ENCODE data around the gene UTP11.

Gene UTP11

DNA sequence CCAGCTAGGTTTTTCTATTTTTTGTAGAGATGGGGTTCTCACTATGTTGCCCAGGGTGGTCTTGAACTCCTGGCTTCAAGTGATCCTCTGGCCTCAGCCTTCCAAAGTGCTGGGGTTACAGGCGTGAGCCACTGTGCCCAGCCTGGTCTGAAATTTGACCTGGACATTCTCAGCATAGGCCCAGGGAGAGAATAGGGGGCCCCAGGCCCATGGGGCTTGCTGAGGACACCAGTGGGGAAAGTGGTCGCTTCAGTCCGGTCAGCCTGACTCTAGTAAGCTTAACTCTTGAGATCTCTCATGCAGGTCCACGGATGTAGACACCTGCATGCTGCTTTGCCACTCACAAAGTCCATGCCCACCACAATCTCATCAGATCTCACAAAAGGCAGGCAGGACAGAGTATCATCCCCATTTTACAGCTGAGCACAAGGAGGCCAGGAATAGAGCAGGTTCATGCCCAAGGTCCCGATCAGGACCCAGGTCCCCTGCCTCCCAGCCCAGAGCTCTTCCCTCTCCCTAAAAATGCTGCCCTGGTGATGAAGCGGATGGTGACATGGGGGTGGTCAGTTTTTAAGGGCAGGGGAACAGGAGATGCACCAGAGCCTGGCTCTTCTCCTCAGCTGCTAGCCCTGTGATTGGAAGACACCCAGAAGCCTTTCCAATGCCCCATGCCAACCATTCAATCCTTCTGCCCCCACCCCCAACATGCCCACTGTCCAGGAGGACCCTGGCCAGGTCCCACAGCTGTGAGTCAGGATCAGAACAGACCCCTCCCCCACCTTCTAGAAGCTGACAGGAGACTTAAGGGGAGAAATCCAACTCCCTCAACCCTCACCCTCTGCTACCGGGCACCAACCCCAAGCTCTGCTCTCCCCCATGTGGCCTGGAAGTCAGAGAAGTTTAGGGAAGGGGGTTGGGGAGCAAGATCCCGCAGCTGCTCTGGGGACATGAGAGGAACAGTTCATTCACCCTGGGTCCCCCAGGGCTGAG, 9.0 kb upstream of the UTP11 start:
- no peak for DNase-seq

- DNase-seq = no peak
Observed at GRCh38 chr1:38004284-38005108, 8.0 kb upstream of the UTP11 start.

GRCh38 chr1:38005195-38006007, 7.1 kb upstream of the UTP11 start, which contains the start of gene FHL3:
Gene FHL3, minus strand, starts transcription at chr1:38005514. Its CDS starts 6,102 bp downstream, at chr1:37999412.
- DNase-seq = peak; percentile 68

DNA sequence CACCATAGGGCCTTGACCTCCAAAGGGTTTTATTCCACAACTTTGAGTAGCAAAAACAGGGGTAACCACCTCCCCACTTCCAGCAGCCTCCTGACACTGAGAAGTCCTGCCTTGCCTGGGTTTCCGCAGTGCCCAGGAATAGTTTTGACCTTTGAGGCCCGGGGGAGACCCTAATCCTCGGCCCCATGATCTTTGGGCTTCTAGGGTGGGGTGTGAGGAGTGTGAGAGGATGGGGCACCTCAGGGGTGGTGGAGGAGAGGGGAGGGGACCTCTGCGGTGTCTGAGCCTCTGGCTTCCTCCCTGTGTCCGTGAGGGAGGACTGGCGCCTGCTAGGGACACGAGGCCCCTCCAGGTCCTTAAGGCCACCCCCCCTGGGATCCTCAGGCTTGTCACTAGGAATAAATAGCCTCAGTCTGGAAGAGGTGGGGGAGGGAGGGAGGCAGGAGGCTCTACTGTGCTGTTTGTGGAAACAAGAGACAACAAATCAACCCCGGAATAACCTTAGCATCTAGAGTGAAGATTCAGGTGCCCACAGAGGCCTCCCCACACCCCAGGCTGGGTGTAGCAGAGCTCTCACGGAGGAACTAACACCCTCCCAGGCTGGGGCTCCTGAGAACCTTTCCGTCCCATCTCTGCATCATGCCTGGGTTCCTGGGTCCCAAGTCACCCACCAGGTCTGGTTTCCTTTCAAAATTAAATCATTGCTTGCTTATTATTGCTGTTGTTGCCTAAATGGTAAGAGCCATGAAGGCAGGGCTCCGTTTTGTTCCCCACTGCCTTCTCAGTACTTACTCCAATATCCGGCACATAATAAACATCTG, 6.3 kb upstream of the UTP11 start:
- DNase-seq = no peak

DNA sequence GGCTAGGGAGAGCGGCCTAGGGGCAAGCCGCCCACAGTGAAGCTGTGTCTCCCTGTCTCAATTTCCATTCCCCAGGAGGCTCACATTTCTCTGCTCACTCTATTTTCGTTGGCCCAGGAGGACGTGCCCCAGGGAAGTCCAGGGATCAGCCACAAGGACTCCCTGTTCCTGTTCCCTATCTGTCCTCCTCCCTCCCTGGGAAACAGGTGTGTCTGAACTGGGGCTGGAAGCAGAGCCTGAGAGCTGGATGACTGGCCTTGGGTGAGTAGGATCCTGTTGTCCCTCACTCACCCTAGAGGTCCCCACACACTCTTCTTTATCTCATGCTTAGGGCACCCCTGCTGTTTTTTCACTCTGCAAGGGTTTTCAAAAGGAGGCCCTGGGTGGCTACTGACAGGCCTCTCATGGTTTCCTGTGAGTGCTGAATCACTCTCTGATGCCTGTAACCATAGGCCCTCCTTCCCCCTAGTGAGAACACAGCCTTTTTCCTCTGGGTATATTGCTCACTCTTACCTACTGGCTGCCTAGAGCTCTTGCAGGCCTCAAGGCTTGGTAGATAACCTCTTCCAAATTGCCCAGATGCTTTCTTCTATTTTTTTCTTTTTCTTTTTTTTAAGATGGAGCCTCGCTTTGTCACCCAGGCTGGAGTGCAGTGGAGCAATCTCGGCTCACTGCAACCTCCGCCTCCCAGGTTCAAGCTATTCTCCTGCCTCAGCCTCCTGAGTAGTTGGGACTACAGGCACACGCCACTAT, 3.3 kb upstream of the UTP11 start:
- DNase-seq = peak; percentile 69

- no peak for DNase-seq
Observed at GRCh38 chr1:38009841-38010180, 2.7 kb upstream of the UTP11 start.

DNA sequence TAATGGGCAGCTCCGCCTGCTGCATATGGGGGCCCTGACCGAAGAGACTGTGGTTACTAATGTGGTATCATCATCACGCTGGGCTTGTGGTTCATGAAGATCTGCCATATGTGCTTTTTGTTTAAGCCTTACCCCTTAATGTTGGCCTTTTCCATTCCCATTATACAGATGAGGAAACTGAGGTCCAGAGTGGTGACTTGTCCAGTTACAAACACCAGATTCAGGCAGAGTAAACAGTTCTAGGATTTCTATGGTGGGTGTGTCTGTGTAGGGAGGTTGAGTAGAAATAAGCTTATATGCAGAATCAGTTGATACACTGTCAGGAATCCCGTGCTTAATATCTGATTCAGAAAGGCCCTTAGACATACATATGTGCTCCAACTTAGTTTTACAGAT, 691 bp downstream of the UTP11 start:
- DNase-seq = no peak

- no peak for DNase-seq
Observed at GRCh38 chr1:38014171-38014570, 1.6 kb downstream of the UTP11 start.

DNA sequence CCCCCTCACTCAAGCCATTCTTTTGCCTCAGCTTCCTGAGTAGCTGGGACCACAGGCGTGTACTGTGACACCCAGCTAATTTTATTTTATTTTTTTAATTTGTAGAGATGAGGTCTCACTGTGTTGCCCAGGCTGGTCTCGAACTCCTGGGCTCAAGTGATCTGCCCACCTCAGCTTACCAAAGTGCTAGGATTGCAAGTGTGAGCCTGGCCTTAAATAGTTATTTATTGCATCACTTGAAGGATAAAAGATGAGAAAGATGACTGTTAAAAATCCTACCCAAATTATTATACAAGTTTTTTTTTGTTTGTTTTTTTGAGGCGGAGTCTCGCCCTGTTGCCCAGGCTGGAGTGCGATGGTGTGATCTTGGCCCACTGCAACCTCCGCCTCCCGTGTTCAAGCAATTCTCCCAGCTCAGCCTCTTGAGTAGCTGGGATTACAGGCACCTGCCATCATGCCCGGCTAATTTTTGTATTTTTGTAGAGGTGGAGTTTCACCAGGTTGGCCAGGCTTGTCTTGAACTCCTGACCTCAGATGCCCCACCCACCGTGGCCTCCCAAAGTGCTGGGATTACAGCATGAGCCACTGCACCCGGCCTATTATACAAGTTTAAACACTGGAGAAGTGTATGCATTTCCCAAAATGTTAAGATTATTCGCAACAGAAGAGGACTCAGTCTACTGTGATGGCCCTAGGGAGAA, 2.3 kb downstream of the UTP11 start:
- DNase-seq = no peak

DNA sequence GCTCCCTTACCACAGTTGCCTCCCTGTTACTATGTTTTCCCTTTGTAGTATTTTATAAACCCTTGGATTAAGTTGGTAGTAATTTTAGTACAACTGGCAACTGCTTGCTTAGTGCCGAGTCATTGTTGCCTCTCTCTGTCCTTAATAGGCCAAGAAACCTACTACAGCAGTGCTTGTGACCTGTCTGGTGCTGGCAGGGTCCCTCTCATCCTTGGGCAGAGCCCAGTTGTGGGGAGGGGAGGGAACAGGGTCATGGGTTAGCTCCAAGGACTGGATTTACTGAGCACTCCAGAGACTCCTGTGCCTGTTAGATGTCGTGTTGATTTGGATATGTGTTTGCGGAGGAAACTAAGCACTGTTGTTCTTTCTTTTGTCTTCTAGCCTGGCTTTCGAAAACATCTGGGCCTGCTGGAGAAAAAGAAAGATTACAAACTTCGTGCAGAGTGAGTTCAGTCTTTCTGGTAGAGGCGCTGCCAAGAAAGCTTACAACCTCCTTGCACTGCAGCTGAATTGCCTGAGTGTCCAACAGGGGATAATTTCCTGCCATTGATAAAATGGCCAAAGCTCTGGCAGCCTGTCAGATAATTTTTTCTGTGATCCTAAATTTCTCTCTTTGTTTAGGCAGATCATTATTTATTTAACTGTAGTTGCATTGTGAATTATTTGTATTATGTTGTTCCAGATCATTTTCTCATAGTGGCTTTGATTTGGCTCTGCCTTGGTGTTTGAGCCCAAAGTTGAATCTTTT, 3.6 kb downstream of the UTP11 start:
- no peak for DNase-seq

- no peak for DNase-seq
Observed at GRCh38 chr1:38018864-38019343, 6.4 kb downstream of the UTP11 start.

GRCh38 chr1:38020396-38020795, 7.9 kb downstream of the UTP11 start:
- no peak for DNase-seq

DNA sequence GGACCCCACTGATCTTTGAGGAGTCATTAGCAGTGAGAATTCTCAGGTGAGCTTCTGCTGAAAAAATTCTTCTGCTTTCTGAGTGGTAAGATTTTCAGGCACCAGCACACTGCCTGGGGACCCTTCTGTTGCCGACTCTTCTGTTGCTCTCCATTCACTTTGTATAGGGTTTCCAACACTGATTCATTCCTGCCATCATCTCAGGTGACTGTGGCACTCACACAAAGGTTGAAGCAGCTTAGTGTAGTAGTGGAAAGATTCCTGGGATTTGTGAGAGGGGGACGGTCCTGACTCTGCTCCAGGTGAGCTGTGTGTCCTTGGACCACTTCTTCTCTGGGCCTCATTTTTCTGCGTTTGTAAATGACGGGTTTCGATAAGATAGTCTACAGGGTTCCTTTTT, 9.4 kb downstream of the UTP11 start:
- no peak for DNase-seq

DNA sequence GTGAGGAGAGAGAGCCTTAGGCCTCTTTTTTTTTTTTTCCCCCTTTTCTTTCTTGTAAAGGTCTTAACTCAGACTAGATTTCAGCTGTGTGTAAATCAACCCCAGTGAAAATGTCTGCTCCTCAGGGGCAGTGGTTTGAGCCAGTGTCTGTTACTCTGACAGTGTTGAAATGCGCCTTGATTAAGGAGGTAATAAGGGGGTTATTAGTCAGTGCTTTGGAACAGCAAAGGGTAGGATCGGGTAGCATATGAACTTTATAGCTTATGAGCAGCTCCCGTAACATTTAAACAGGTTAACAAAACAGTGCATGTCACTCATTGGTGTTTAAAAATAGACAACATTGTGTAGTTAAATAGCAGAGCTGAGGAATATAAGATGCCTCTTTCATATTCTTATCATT, 10.3 kb downstream of the UTP11 start:
- DNase-seq = no peak

DNA sequence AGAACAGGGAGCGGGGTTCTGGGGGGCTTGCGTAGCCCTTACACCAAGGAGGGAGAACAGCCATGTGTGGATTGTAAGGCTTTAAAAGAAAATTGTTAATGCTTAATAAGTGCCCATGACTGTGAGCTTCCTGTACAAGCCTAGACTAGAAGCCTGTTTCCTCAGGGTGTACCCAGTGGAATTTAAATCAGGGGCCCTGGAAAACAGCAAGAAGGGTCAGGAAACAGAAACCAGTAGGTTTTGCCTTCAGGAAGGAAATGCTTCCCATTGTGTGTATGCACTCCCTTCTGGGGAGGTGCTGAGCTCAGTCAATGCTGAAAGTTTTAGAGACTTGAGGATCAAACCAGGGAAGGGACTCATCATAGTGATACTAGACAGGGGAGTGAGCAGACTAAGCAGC, 12.7 kb downstream of the UTP11 start:
- no peak for DNase-seq

DNA sequence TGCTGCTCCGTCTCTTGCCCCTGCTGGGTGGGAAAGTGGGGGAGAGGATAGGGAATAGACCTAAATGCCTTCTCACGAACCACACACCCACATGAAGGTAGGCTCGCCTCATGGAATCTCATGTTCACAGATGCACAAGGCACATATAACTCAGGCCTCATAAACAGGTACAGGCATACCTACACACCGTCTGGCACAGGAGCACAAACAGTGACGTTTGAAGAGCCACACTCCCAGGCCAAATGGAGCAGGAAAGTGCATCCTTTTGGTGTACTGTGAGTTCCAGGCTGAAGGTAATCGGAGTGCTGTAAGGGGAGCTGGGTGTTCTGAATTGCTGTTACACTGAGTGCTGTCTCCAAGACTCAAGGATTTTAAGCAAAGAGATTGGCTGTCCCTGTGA, 13.1 kb downstream of the UTP11 start:
- no peak for DNase-seq

DNA sequence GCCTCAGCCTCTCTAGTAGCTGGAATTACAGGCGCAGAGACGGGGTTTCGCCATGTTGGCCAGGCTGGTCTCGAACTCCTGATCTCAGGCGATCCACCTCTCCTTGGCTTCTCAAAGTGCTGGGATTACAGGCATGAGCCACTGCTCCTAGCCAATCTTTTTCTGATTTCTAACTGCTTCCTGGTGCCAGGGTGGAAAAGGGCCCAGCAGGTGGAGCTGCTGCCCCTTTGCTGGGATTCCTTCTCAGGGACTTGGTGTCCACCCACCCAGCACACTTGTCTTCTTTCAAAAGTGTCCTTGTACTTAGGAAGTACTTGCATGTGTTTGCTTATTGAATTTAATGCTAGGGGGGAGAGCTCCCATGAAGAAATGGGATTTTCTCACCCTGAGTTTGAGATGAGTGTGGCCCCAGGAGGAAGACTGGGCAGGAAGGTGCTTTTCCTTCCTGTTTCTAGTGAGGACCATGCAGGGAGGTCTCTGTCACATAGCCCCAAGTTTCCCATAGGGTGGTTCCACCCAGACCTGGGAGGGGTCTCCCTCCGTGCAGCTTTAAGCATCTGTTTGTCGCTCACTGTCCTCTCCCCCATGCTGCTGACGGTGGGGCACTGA, 14.2 kb downstream of the UTP11 start:
- DNase-seq = peak; percentile 73

DNA sequence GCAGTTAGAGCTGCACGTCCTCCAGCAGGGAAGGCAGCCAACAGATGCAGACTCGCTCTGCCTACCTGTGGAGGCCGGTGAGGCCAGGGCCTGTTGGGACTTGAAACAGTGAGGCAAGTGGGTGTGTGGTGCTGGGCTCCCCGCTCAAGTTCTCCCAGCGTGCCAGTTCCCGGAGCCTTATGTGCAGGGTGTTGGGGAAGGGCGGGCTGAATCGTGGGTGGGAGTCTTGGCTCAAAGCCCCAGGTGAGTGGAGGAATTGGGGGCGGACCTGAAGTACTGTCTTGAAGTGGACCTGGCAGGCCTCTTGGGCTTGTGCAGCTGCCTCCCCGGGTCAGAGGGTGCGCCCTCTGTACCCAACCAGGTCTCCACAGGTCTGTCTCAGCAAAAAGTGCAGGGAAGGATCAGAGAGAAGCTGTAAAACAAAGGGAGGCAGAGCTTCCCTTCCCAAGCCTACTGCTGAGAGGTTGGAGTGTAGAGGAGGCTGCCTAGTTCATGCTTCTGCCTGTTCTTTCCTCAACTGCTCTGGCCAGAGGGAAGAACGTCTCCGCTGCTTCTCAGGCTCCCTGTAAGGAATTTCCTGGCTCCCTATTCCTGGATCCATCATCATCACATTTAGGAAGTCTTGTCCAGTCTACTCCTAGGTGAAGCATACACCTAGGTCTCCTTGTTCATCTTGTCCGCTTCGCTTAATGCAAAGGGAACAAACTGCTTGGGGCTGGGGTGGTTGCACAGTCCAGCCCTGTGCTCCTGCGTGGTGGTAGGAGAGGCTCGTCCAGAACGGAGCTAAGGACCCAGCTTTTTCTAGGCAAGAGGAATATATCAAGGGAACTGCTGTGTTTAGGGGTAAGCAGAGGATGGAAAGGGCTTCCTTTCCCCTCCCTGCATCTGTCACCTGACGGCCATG, 14.9 kb downstream of the UTP11 start:
- DNase-seq = no peak

All from stimulated activated CD8-positive, alpha-beta memory T cell treated with anti-CD3 and anti-CD28 coated beads, Interleukin-4, amount 100 ng/mL, for 48 hours (primary cell).